Measurements from ENCODE around the gene MESP2. TPM values are rescaled to one million over a fixed set of nuclear protein-coding genes. Genes with fewer than 3 reads are reported as not detected.
"Not testable (repeated sequence)": the region's sequence is repeated elsewhere in the genome, so short reads cannot be mapped to it uniquely, and the experiment has no call there.

MESP2 gene
- total RNA-seq, 1 donor from 2014 or later: 0.26 TPM

DNA sequence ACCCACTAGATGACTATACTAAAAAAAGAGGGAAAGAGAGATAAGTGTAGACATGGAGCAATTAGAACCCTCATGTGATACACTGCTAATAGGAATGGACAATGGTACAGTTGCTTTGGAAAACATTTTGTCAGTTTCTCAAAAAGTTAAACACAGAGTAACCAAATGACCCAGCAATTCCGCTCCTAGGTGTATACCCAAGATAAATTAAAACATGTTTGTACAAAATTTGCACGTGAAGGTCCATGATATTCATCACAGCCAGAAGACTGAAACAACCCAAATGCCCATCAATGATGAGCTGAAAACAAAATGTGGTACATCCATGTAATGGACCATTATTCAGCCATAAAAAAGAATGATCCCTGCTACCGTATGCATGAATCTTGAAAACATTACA lies 11.8 kb downstream of the MESP2 start:
- TF ChIP-seq, protein P1, sequence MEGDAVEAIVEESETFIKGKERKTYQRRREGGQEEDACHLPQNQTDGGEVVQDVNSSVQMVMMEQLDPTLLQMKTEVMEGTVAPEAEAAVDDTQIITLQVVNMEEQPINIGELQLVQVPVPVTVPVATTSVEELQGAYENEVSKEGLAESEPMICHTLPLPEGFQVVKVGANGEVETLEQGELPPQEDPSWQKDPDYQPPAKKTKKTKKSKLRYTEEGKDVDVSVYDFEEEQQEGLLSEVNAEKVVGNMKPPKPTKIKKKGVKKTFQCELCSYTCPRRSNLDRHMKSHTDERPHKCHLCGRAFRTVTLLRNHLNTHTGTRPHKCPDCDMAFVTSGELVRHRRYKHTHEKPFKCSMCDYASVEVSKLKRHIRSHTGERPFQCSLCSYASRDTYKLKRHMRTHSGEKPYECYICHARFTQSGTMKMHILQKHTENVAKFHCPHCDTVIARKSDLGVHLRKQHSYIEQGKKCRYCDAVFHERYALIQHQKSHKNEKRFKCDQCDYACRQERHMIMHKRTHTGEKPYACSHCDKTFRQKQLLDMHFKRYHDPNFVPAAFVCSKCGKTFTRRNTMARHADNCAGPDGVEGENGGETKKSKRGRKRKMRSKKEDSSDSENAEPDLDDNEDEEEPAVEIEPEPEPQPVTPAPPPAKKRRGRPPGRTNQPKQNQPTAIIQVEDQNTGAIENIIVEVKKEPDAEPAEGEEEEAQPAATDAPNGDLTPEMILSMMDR (IDR thresholded peaks at IDR 0.05; ENCODE audit: insufficient read depth, low read length, severe bottlenecking): no peak
- FAIRE-seq: no peak

DNA sequence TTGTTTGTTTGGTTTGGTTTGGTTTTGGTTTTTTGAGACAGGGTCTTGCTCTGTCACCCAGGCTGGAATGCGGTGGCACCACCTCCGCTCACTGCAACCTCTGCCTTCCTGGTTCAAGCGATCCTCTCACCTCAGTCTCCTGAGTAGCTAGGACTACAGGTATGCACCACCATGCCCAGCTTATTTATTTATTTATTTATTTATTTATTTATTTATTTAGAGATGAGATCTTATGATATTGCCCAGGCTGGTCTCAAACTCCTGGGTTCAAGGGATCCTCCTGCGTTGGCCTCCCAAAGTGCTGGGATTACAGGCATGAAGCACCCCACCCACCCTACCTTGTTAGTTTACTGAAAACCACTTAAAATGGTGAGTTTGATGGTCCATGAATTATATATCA lies 12.5 kb downstream of the MESP2 start:
- not testable (repeated sequence) for DNase-seq (ENCODE audit: low read depth); FAIRE-seq; H3K27me3 ChIP-seq (ENCODE audit: control insufficient read depth, insufficient read depth, low read length); H3K4me3 ChIP-seq (ENCODE audit: low read depth, low read length); H3K36me3 ChIP-seq (ENCODE audit: control insufficient read depth, insufficient read depth, low read length)

More for the DNA sequence above, 11.8 kb downstream of the MESP2 start:
- Histone ChIP-seq H3K27me3 (ENCODE audit: control insufficient read depth, insufficient read depth, low read length) (no peaks in the 10 kb centered on the region), H3K4me3 (ENCODE audit: low read depth, low read length) (no peak overlapping the region), H3K36me3 (ENCODE audit: control insufficient read depth, insufficient read depth, low read length) (no peaks in the 10 kb centered on the region)
- no peak for DNase-seq (ENCODE audit: low read depth)

DNA sequence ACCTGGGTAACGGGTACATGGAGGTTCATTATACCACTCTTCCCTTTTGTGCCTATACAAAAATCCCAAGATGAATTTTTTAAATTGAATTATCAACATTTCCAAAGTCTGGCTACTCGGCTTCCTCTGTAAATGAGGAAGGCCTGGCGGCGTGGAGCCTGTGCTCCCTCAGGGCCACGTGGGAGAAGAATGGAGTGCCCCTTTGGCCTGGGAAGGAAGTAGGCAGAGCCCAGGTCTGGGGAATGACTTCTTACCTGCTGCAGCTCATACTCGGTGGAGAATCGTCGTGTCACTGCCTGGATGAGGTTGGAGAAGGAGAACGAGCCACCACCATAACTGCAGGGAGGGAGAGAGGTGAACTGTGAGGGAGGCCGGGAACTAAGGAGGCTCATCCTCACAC lies 14.1 kb downstream of the MESP2 start:
- Histone ChIP-seq H3K36me3 (ENCODE audit: control insufficient read depth, insufficient read depth, low read length) (no peaks in the 10 kb centered on the region), H3K4me3 (ENCODE audit: low read depth, low read length) (no peak overlapping the region), H3K27me3 (ENCODE audit: control insufficient read depth, insufficient read depth, low read length) (no peaks in the 10 kb centered on the region)
- TF ChIP-seq, protein P1 (IDR thresholded peaks at IDR 0.05; ENCODE audit: insufficient read depth, low read length, severe bottlenecking): no peak
- FAIRE-seq: no peak
- no peak for DNase-seq (ENCODE audit: low read depth)

DNA sequence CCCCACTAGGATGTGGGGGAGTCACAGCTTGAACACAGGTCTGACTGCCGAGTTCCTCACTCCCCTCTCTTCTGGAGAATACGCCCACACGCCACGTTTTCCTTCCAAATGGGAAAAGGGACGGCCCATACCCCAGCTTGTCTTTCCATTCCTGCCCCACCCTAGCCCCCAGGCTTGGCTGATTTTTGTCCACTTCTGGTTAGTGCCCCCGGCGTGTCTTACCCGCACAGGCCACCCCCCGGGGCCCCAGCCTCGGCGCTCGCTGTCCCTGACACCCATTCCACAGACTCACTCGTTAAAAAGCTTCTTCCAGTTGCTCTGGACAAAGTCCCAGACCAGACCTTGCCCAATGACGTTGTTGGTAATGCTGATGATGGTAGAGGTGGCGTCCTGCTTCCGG lies 14.5 kb downstream of the MESP2 start:
- Histone ChIP-seq H3K36me3 (ENCODE audit: control insufficient read depth, insufficient read depth, low read length) (no peaks in the 10 kb centered on the region), H3K4me3 (ENCODE audit: low read depth, low read length) (no peak overlapping the region), H3K27me3 (ENCODE audit: control insufficient read depth, insufficient read depth, low read length) (no peaks in the 10 kb centered on the region)
- DNase-seq (ENCODE audit: low read depth) (no peak), FAIRE-seq (no peak)
- TF ChIP-seq, protein P1 (IDR thresholded peaks at IDR 0.05; ENCODE audit: insufficient read depth, low read length, severe bottlenecking): no peak

DNA sequence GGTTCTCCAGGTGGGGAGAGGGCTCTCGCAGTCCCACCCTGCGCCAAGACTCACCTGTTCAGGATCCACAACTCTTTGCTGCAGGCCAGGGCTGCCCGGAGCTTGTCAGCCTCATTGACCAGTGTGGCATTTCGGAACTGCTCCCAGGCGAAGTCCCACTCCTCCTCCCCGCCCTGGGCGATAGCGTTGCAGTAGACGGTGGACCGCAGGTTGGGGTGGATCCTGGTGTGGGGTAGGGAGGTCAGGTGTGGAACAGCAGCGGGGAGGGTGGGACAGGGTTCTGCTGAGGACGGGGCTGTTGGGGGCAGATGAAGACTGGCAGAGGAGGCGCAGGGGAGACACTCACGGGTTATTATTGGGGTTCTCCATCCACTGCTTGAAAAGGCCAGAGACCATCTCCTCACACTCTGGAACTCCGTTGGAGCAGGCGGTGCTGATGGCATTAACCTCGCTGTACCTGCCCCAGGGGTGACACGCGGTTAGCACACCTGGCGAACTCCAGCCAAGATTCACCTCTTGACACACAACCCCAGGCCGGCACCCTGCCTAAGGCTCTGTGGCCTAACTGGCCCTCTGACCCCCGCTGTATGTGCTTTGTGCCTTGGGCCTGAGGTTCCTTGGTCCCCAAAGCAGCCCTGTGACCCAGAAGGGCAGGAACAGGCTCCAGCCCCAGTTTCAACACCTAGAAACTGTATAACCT lies 16.1 kb downstream of the MESP2 start:
- no peaks in the 10 kb centered on the region for H3K36me3 ChIP-seq (ENCODE audit: control insufficient read depth, insufficient read depth, low read length)
- TF ChIP-seq, protein P1 (IDR thresholded peaks at IDR 0.05; ENCODE audit: insufficient read depth, low read length, severe bottlenecking): no peak
- FAIRE-seq: no peak
- no peak for DNase-seq (ENCODE audit: low read depth)
- H3K27me3 ChIP-seq (ENCODE audit: control insufficient read depth, insufficient read depth, low read length): no peaks in the 10 kb centered on the region
- no peak overlapping the region for H3K4me3 ChIP-seq (ENCODE audit: low read depth, low read length)

DNA sequence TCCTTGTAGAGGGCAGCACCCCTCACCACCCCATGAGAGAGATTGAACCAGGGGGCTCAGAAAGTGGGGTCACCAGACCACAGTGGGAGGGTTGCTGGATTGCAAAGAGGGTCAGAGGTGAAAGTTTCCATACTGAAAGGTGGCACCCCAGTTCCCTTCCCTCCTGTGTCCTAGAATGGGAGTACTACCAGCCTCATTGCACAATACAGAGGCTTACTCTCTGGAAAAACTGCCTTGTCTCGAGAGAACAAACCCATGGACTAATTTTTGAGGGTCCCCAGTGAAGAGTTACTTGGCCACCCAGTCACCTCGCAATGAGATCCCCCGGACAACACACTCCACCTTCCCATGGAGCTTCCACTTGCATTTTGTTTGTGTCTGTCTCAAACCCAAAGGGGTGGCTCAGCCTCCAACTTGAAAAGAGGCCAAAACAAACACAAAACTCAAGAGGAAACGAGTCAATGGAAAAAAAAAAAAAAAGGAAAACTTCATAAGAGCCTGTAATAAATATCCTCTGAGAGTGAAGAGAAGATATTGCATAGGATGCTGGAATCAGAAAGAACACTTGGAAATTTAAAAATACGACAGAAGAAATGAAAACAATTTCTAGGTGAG lies 18.6 kb downstream of the MESP2 start:
- FAIRE-seq (no peak), DNase-seq (ENCODE audit: low read depth) (peak; percentile 62)
- no peaks in the 10 kb centered on the region for H3K36me3 ChIP-seq (ENCODE audit: control insufficient read depth, insufficient read depth, low read length)
- no peak overlapping the region for H3K4me3 ChIP-seq (ENCODE audit: low read depth, low read length)
- no peaks in the 10 kb centered on the region for H3K27me3 ChIP-seq (ENCODE audit: control insufficient read depth, insufficient read depth, low read length)
- TF ChIP-seq, protein P1 (IDR thresholded peaks at IDR 0.05; ENCODE audit: insufficient read depth, low read length, severe bottlenecking): no peak

All from bronchial epithelial cell (primary cell).